Pancreas (tissue), 10 donors: ENCODE results near the gene KLK7. TPM values are rescaled to one million over a fixed set of nuclear protein-coding genes. Genes with fewer than 3 reads are reported as not detected.
A peak's percentile ranks its signal among the peaks of the same experiment; 100 is the strongest.

Source experiments
- ATAC-seq, 4 donors: fragments of 200-7000 bp; cut with Tn5 transposase; one replicate each; pipeline versions ENCODE4 v1.8.0 to v1.9.1; 2020; ENCODE audit warnings: mild to moderate bottlenecking in 4 of 4, moderate library complexity in 4 of 4
- DNase-seq, 6 donors: peaks; one replicate each; pipeline ENCODE4 v3.0.0-alpha.2; 2020
- FAIRE-seq: peaks from 2 replicates; lab custom pipeline; 2012; peaks lifted over from hg19 to GRCh38; lab: Jason Lieb, UNC
- H3K27ac ChIP-seq, 4 donors: fragments of 200-600 bp; sonication (generic); 1 replicate in 3 of 4; 2 replicates in 1 of 4; pipeline versions ENCODE4 v1.5.0 to v1.8.0; 2020
- H3K27me3 ChIP-seq, 4 donors: fragments of 200-600 bp; one replicate each; pipeline ENCODE4 v1.8.0; 2021
- H3K36me3 ChIP-seq, 3 donors: fragments of 200-600 bp; sonication (generic) in 1 of 3; one replicate each; pipeline versions ENCODE4 v1.5.0 to v1.8.0; 2020 to 2021
- H3K4me1 ChIP-seq, 3 donors: fragments of 200-600 bp; one replicate each; pipeline ENCODE4 v1.8.0; 2021
- H3K4me3 ChIP-seq, 4 donors: fragments of 200-600 bp; sonication (generic) in 2 of 4; one replicate each; pipeline versions ENCODE4 v1.5.0 to v1.8.0; 2020 to 2021
- H3K9me3 ChIP-seq, 4 donors: fragments of 200-600 bp; one replicate each; pipeline ENCODE4 v1.8.0; 2021
- CTCF ChIP-seq, 4 donors: fragments of 200-600 bp; sonication (generic) in 3 of 4; IDR thresholded peaks; one replicate each; pipeline versions ENCODE4 v1.5.0 to v1.8.0; 2021; ENCODE audit warnings: antibody characterized with exemption in 4 of 4
- WGBS, 2 donors: extraction: QIAGEN DNeasy Blood & Tissue Kit; methylation state at CpG; one replicate each; pipeline ENCODE4 v1.1.7; 2013; 5-methylcytosine and 5-hydroxymethylcytosine counted together
- intact Hi-C, 3 donors: fragments of 100-400 bp; cut with DNase I; formaldehyde crosslinking; loops; one replicate each; pipeline versions ENCODE4 v1.11.1 to v1.14.2; 2022
- polyA plus RNA-seq, 2 donors: library from polyadenylated mRNA; stranded (reverse); fragments of 200-250 nt; gene quantifications; one replicate each; pipeline ENCODE4 v1.2.3, GENCODE V29; 2013
- total RNA-seq, 6 donors: library from RNA; stranded (reverse); fragmentation: NEBNext Ultra II Directional in 4 of 6; extraction: Animal tissue kit (Norgen Biotek cat#: 25700) in 4 of 6; gene quantifications; one replicate each; pipeline versions ENCODE4 v1.2.1 to v1.2.4, GENCODE V29; 2021 to 2023
- donor health status: healthy with polysubstance abuse.
- donor health status: DM: no; HTN: no; CAD: no; lungs with moderate emphysema.
- donor health status: DM: no; HTN: no; CAD: no.
- donor health status: control.
- donor health status: control.
- donor health status: Bipolar disorder and iron deficiency.
- donor health status: DM: yes; HTN: yes; CAD: no.
- donor health status: DM: no; HTN: no; CAD: no.
- donor health status: DM: no; HTN: no; CAD: no.
- donor health status: DM: yes; HTN: yes; CAD: no.

Gene KLK7
- total and polyA plus RNA-seq, 8 donors = 0.46 TPM; not detected in 7

- no peak for ATAC-seq
- 43 to 58% methylated on average over 5 of the region's 5 CpGs for WGBS, 2 donors
- Histone ChIP-seq H3K4me1 (peaks cover 0 to 5% (median 0%) of the 10 kb centered on the region in 3 donors), H3K9me3 (no peaks in the 10 kb centered on the region), H3K27ac (no peak overlapping the region), H3K36me3 (no peaks in the 10 kb centered on the region), H3K4me3 (peak overlapping the region in 2 of 4 donors; percentile 34 to 49), H3K27me3 (no peaks in the 10 kb centered on the region)
- no peak for TF ChIP-seq CTCF (IDR thresholded peaks at IDR 0.05)
- no peak for FAIRE-seq
- no peak for DNase-seq
- intact Hi-C loops = loop anchor here in 1 of 3 donors (5.0 kb wide), 1 partner anchor 64 kb away; no protein-coding TSS in a partner anchor
Measured at GRCh38 chr19:51027873-51028272, 44.2 kb upstream of the KLK7 start.

- no peaks in the 10 kb centered on the region for H3K36me3 ChIP-seq
- WGBS, 2 donors = 18 to 28% methylated on average over 12 to 14 of the region's 14 CpGs
- peak overlapping the region in 2 of 4 donors; percentile 62 to 68 for H3K27ac ChIP-seq
- intact Hi-C loops = loop anchor here in 1 of 3 donors (5.0 kb wide), 1 partner anchor 65 kb away; no protein-coding TSS in a partner anchor
- peak overlapping the region in 3 of 4 donors; percentile 27 to 49 (median 34) for H3K4me3 ChIP-seq
- H3K9me3 ChIP-seq = no peaks in the 10 kb centered on the region
- FAIRE-seq = no peak
- peaks cover 0 to 5% (median 0%) of the 10 kb centered on the region in 3 donors for H3K4me1 ChIP-seq
- DNase-seq = peak in 1 of 6 donors; percentile 72
- no peak for TF ChIP-seq CTCF (IDR thresholded peaks at IDR 0.05)
- ATAC-seq = peak; percentile 12 to 46 (median 35)
- H3K27me3 ChIP-seq = no peaks in the 10 kb centered on the region
Measured at GRCh38 chr19:51027126-51027806, 43.5 kb upstream of the KLK7 start.

DNA sequence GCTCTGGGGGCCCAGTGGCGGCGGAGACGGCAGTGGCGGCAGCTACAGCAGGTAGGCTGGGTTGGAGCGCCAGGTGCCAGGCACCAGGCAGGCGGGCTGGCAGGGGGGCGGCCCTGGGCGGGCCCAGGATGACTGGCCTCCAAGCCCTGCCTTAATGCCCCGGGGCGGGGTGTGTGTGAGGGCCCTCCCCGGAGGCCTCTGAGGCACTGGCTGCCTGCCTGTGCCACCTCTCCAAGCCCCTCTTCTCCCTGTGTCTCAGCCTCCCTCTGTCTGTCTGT lies 42.8 kb upstream of the KLK7 start, which contains the start of gene KLK11:
Gene KLK11, minus strand, starts transcription at position 63 of the 278 bp plus-strand sequence. CDS start 985 bp downstream, outside the sequence.
- FAIRE-seq = no peak

DNA sequence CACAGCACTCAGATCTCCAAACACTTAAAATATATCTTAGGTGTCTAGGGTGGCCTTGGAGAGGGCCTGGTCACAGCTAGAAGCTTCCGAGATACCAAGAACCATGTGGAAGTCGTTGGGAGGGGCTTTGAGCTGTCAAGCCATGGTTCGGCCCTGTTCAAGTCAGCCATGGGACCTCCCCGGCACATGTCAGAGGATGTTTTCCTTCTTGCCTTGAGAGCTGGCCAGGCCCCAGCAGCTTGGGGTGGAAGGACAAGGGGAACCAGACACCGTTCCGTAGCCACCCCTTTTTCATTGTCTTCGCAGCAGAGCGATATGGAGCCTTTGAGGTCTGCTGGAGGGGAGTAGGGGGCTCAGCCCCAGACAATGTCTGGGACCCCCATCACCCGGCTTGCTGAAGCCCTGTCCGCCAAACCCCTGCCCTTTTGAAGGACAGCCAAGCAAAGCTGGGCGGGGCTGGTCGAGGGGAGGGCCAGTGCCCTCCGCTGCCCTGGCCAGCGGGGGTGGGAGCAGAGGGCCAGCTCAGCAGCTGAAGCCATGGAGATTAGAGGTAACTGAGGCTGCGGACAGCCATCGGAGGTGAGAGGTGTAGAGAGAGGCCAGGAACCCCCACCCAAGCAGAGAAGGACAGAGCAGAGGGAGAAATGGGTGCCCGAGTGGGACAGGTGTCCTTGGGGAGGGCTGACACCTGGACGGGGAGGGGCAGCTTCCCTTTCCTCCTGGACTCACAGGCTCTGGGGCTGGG lies 42.3 kb upstream of the KLK7 start:
- FAIRE-seq = no peak
- WGBS, 2 donors = 29 to 41% methylated on average over 18 of the region's 18 CpGs
- peak overlapping the region; percentile 37 to 68 (median 59) for H3K27ac ChIP-seq

More for the DNA sequence above, 42.8 kb upstream of the KLK7 start, which contains the start of gene KLK11:
- peak within 1 kb of the TSS in 3 of 4 donors; percentile 27 to 49 (median 34) for H3K4me3 ChIP-seq
- H3K4me1 ChIP-seq = peaks cover 0 to 9% (median 0%) of the 10 kb centered on the region in 3 donors
- peak; percentile 22 to 86 (median 68) for DNase-seq
- peak within 1 kb of the TSS; percentile 37 to 68 (median 59) for H3K27ac ChIP-seq
- peak; percentile 74 to 85 (median 84) for ATAC-seq
- intact Hi-C loops = loop anchor here in 1 of 3 donors (5.0 kb wide), 1 partner anchor 66 kb away; no protein-coding TSS in a partner anchor
- H3K36me3 ChIP-seq = no peaks in the 10 kb centered on the region
- H3K9me3 ChIP-seq = no peaks in the 10 kb centered on the region
- no peak for TF ChIP-seq CTCF (IDR thresholded peaks at IDR 0.05)
- H3K27me3 ChIP-seq = no peaks in the 10 kb centered on the region
- 43 to 59% methylated on average over 10 to 11 of the region's 11 CpGs for WGBS, 2 donors

More for the DNA sequence above, 42.3 kb upstream of the KLK7 start:
- H3K4me3 ChIP-seq = peak overlapping the region in 3 of 4 donors; percentile 27 to 49 (median 34)
- ATAC-seq (peak; percentile 58 to 72 (median 70)), DNase-seq (peak in 4 of 6 donors; percentile 20 to 63 (median 39))
- intact Hi-C loops = loop anchor here in 1 of 3 donors (5.0 kb wide), 1 partner anchor 66 kb away; no protein-coding TSS in a partner anchor
- TF ChIP-seq CTCF (IDR thresholded peaks at IDR 0.05) = no peak
- no peaks in the 10 kb centered on the region for H3K27me3 ChIP-seq
- no peaks in the 10 kb centered on the region for H3K36me3 ChIP-seq
- H3K9me3 ChIP-seq = no peaks in the 10 kb centered on the region
- H3K4me1 ChIP-seq = peaks cover 0 to 12% (median 0%) of the 10 kb centered on the region in 3 donors
